SK-N-SH treated with all-trans-retinoic acid at 6 μM for 48 hours (cell line): Measurements from ENCODE around the gene RALB.
"Not testable (repeated sequence)": the region's sequence is repeated elsewhere in the genome, so short reads cannot be mapped to it uniquely, and the experiment has no call there.

Experiments used
- ATAC-seq: fragments of 200-7000 bp; cut with Tn5 transposase; 3 replicates; pipeline ENCODE4 v1.9.1; 2020; ENCODE audit warnings: mild to moderate bottlenecking, moderate library complexity
- ARNTL ChIP-seq: fragments of 450-650 bp; formaldehyde crosslinking; IDR thresholded peaks from 2 replicates; pipeline ENCODE4 v1.5.0; 2020; ENCODE audit warnings: low read depth, mild to moderate bottlenecking, moderate library complexity, borderline replicate concordance
- CSDC2 ChIP-seq: fragments of 250-450 bp; sonication (Bioruptor Pico); IDR thresholded peaks from 2 replicates; pipeline ENCODE4 v1.5.0; 2020; ENCODE audit warnings: mild to moderate bottlenecking, moderate library complexity
- ESRRG ChIP-seq: fragments of 250-450 bp; sonication (Bioruptor Pico); IDR thresholded peaks from 2 replicates; pipeline ENCODE4 v1.6.1; 2021; ENCODE audit warnings: mild to moderate bottlenecking
- GLIS3 ChIP-seq: fragments of 250-450 bp; sonication (Bioruptor Pico); IDR thresholded peaks from 2 replicates; pipeline ENCODE4 v1.5.0; 2020; ENCODE audit warnings: mild to moderate bottlenecking, moderate library complexity
- ISL1 ChIP-seq: fragments of 250-450 bp; sonication (Bioruptor Pico); IDR thresholded peaks from 2 replicates; pipeline ENCODE4 v2.1.2; 2022; ENCODE audit warnings: mild to moderate bottlenecking, moderate library complexity
- OSR1 ChIP-seq: fragments of 250-450 bp; sonication (Bioruptor Pico); IDR thresholded peaks from 2 replicates; pipeline ENCODE4 v1.8.0; 2022; ENCODE audit warnings: moderate library complexity, mild to moderate bottlenecking, inconsistent platforms
- PPARA ChIP-seq: fragments of 250-450 bp; sonication (Bioruptor Pico); IDR thresholded peaks from 2 replicates; pipeline ENCODE4 v1.5.0; 2020; ENCODE audit warnings: mild to moderate bottlenecking, borderline replicate concordance
- RARB ChIP-seq: fragments of 250-450 bp; sonication (Bioruptor Pico); IDR thresholded peaks from 2 replicates; pipeline ENCODE4 v1.8.0; 2021; ENCODE audit warnings: mild to moderate bottlenecking, moderate library complexity
- SNAI2 ChIP-seq: fragments of 250-450 bp; sonication (Bioruptor Pico); IDR thresholded peaks from 2 replicates; pipeline ENCODE4 v1.5.0; 2020; ENCODE audit warnings: mild to moderate bottlenecking, moderate library complexity
- TCF4 ChIP-seq: fragments of 250-450 bp; sonication (Bioruptor Pico); IDR thresholded peaks from 2 replicates; pipeline ENCODE4 v1.8.0; 2021; ENCODE audit warnings: mild to moderate bottlenecking, moderate library complexity, borderline replicate concordance
- TOX ChIP-seq: fragments of 250-450 bp; sonication (Bioruptor Pico); IDR thresholded peaks from 2 replicates; pipeline ENCODE4 v1.8.0; 2021; ENCODE audit warnings: mild to moderate bottlenecking, moderate library complexity, borderline replicate concordance
- ZC3H10 ChIP-seq: fragments of 250-450 bp; sonication (Bioruptor Pico); IDR thresholded peaks from 2 replicates; pipeline ENCODE4 v1.5.1; 2021; ENCODE audit warnings: mild to moderate bottlenecking, moderate library complexity
- ZFP3 ChIP-seq: fragments of 250-450 bp; sonication (Bioruptor Pico); IDR thresholded peaks from 2 replicates; pipeline ENCODE4 v1.5.0; 2020; ENCODE audit warnings: mild to moderate bottlenecking, moderate library complexity
- ZFP30 ChIP-seq: fragments of 450-650 bp; formaldehyde crosslinking; IDR thresholded peaks from 2 replicates; pipeline ENCODE4 v1.5.0; 2022; ENCODE audit warnings: mild to moderate bottlenecking, moderate library complexity
- ZNF565 ChIP-seq: fragments of 450-650 bp; formaldehyde crosslinking; conservative IDR thresholded peaks from 2 replicates; pipeline ENCODE4 v1.5.0; 2020; ENCODE audit warnings: low read depth, mild to moderate bottlenecking, moderate library complexity
- ZNF70 ChIP-seq: fragments of 450-650 bp; formaldehyde crosslinking; IDR thresholded peaks from 2 replicates; pipeline ENCODE4 v1.5.0; 2020; ENCODE audit warnings: mild to moderate bottlenecking, moderate library complexity
- ZNF8 ChIP-seq: fragments of 450-650 bp; formaldehyde crosslinking; IDR thresholded peaks from 2 replicates; pipeline ENCODE4 v1.5.0; 2020; ENCODE audit warnings: mild to moderate bottlenecking, moderate library complexity
- TF ChIP-seq, protein P1 (sequence below): fragments of 250-450 bp; sonication (Bioruptor Pico); IDR thresholded peaks from 2 replicates; pipeline ENCODE4 v1.5.1; 2020; ENCODE audit warnings: low read depth, mild to moderate bottlenecking, moderate library complexity
- TF ChIP-seq, protein P2 (sequence below): fragments of 250-450 bp; sonication (Bioruptor Pico); IDR thresholded peaks from 2 replicates; pipeline ENCODE4 v1.8.0; 2021; ENCODE audit warnings: low read depth, mild to moderate bottlenecking, moderate library complexity, borderline replicate concordance
- TF ChIP-seq, protein P3 (sequence below): fragments of 250-450 bp; sonication (Bioruptor Pico); IDR thresholded peaks from 2 replicates; pipeline ENCODE4 v1.5.1; 2021; ENCODE audit warnings: mild to moderate bottlenecking, moderate library complexity
- TF ChIP-seq, protein P4 (sequence below): fragments of 250-450 bp; sonication (Bioruptor Pico); IDR thresholded peaks from 2 replicates; pipeline ENCODE4 v1.8.0; 2020; ENCODE audit warnings: mild to moderate bottlenecking, moderate library complexity, borderline replicate concordance
- TF ChIP-seq, protein P5 (sequence below): fragments of 250-450 bp; sonication (Bioruptor Pico); IDR thresholded peaks from 2 replicates; pipeline ENCODE4 v1.5.0; 2020; ENCODE audit warnings: mild to moderate bottlenecking, moderate library complexity

RALB gene

DNA sequence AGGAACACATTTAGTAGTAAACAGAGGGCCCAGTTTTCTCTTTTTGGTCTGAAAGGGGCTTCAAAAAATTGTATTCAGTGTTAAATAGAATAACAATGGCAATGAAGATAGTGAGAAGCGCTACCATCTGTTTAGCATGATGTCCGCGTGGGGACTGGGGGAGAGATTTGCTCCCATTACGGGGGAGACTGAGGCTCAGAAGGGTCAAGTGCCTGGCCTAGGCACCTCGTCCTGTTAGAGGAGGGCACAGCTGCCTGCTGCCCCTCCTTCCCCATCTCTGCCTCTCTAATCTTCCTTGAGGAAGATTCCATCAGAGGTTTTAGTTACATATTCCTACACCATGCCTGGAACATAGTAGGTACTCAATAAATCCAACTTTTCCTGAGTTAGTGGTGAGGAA is 19.4 kb upstream of the RALB start:
- TF ChIP-seq ZC3H10 (CRISPR knock-in tag): no peak
- no peak for ATAC-seq

DNA sequence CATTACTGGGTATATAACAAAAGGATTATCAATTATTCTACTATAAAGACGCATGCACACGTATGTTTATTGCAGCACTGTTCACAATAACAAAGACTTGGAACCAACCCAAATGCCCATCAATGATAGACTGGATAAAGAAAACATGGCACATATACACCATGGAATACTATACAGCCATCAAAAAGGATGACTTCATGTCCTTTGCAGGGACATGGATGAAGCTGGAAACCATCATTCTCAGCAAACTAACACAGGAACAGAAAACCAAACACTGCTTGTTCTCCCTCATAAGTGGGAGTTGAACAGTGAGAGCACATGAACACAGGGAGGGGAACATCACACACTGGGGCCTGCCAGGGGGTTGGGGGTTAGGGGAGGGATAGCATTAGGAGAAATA is 17.5 kb upstream of the RALB start:
- ATAC-seq: not testable (repeated sequence)

DNA sequence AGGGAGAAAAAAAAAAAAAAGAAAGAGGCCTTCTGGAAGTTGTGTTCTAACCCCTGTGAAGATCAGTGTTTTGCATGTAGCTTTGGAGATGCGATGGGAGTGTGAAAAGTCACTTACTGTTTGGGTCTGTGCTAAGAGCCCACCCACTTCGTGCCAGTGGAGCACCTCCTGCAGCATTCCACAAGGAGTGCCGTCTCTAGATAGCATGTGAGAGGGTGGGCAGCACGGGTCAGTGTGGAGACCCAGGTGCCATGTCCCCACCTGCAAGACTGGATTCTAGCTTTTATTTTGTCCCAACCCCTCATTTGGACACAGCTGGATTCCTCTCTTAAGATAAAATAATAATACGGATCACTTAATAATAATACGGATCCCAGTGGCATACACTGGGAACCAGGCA is 17.0 kb upstream of the RALB start:
- no peak for ATAC-seq
- TF ChIP-seq ZNF70: no peak
- no peak for TF ChIP-seq ZNF8
- TF ChIP-seq ZC3H10 (CRISPR knock-in tag): no peak
- TF ChIP-seq, protein P1, sequence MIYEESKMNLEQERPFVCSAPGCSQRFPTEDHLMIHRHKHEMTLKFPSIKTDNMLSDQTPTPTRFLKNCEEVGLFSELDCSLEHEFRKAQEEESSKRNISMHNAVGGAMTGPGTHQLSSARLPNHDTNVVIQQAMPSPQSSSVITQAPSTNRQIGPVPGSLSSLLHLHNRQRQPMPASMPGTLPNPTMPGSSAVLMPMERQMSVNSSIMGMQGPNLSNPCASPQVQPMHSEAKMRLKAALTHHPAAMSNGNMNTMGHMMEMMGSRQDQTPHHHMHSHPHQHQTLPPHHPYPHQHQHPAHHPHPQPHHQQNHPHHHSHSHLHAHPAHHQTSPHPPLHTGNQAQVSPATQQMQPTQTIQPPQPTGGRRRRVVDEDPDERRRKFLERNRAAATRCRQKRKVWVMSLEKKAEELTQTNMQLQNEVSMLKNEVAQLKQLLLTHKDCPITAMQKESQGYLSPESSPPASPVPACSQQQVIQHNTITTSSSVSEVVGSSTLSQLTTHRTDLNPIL (CRISPR knock-in tag): no peak
- no peak for TF ChIP-seq ARNTL (CRISPR knock-in tag)
- TF ChIP-seq OSR1 (CRISPR knock-in tag): no peak
- no peak for TF ChIP-seq ZNF565 (CRISPR knock-in tag)
- TF ChIP-seq TOX (CRISPR knock-in tag): no peak
- TF ChIP-seq, protein P2, sequence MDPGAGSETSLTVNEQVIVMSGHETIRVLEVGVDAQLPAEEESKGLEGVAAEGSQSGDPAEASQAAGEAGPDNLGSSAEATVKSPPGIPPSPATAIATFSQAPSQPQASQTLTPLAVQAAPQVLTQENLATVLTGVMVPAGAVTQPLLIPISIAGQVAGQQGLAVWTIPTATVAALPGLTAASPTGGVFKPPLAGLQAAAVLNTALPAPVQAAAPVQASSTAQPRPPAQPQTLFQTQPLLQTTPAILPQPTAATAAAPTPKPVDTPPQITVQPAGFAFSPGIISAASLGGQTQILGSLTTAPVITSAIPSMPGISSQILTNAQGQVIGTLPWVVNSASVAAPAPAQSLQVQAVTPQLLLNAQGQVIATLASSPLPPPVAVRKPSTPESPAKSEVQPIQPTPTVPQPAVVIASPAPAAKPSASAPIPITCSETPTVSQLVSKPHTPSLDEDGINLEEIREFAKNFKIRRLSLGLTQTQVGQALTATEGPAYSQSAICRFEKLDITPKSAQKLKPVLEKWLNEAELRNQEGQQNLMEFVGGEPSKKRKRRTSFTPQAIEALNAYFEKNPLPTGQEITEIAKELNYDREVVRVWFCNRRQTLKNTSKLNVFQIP (CRISPR knock-in tag): no peak
- no peak for TF ChIP-seq CSDC2 (CRISPR knock-in tag)
- no peak for TF ChIP-seq ISL1 (CRISPR knock-in tag)
- TF ChIP-seq, protein P3, sequence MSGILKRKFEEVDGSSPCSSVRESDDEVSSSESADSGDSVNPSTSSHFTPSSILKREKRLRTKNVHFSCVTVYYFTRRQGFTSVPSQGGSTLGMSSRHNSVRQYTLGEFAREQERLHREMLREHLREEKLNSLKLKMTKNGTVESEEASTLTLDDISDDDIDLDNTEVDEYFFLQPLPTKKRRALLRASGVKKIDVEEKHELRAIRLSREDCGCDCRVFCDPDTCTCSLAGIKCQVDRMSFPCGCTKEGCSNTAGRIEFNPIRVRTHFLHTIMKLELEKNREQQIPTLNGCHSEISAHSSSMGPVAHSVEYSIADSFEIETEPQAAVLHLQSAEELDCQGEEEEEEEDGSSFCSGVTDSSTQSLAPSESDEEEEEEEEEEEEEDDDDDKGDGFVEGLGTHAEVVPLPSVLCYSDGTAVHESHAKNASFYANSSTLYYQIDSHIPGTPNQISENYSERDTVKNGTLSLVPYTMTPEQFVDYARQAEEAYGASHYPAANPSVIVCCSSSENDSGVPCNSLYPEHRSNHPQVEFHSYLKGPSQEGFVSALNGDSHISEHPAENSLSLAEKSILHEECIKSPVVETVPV (CRISPR knock-in tag): no peak
- TF ChIP-seq, protein P4, sequence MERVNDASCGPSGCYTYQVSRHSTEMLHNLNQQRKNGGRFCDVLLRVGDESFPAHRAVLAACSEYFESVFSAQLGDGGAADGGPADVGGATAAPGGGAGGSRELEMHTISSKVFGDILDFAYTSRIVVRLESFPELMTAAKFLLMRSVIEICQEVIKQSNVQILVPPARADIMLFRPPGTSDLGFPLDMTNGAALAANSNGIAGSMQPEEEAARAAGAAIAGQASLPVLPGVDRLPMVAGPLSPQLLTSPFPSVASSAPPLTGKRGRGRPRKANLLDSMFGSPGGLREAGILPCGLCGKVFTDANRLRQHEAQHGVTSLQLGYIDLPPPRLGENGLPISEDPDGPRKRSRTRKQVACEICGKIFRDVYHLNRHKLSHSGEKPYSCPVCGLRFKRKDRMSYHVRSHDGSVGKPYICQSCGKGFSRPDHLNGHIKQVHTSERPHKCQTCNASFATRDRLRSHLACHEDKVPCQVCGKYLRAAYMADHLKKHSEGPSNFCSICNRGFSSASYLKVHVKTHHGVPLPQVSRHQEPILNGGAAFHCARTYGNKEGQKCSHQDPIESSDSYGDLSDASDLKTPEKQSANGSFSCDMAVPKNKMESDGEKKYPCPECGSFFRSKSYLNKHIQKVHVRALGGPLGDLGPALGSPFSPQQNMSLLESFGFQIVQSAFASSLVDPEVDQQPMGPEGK (CRISPR knock-in tag): no peak
- TF ChIP-seq RARB (CRISPR knock-in tag): no peak
- TF ChIP-seq, protein P5, sequence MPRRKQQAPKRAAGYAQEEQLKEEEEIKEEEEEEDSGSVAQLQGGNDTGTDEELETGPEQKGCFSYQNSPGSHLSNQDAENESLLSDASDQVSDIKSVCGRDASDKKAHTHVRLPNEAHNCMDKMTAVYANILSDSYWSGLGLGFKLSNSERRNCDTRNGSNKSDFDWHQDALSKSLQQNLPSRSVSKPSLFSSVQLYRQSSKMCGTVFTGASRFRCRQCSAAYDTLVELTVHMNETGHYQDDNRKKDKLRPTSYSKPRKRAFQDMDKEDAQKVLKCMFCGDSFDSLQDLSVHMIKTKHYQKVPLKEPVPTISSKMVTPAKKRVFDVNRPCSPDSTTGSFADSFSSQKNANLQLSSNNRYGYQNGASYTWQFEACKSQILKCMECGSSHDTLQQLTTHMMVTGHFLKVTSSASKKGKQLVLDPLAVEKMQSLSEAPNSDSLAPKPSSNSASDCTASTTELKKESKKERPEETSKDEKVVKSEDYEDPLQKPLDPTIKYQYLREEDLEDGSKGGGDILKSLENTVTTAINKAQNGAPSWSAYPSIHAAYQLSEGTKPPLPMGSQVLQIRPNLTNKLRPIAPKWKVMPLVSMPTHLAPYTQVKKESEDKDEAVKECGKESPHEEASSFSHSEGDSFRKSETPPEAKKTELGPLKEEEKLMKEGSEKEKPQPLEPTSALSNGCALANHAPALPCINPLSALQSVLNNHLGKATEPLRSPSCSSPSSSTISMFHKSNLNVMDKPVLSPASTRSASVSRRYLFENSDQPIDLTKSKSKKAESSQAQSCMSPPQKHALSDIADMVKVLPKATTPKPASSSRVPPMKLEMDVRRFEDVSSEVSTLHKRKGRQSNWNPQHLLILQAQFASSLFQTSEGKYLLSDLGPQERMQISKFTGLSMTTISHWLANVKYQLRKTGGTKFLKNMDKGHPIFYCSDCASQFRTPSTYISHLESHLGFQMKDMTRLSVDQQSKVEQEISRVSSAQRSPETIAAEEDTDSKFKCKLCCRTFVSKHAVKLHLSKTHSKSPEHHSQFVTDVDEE (CRISPR knock-in tag): no peak
- TF ChIP-seq ZFP30 (CRISPR knock-in tag): no peak
- TF ChIP-seq PPARA (CRISPR knock-in tag): no peak
- no peak for TF ChIP-seq SNAI2
- TF ChIP-seq ESRRG: no peak
- TF ChIP-seq ZFP3 (CRISPR knock-in tag): no peak

DNA sequence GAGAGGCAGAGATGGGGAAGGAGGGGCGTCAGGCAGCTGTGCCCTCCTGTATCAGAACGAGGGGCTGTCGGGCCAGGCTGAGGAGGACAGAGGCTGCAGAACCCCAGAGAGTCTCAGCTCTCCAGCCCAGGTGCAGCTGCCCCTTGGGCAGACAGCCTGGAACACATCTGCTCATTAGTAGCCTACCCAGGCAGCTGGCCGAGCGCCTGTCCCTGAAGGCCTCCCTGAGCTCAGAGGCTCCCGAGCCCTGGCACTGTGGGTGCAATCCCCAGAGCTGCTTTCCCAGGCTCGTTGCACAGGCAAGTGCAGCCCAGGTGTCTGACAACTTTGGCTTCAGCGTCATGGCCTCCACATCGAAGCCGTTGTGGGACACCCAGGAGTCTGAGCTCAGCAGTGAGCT is 16.3 kb upstream of the RALB start:
- no peak for TF ChIP-seq ISL1 (CRISPR knock-in tag)
- TF ChIP-seq ZNF565 (CRISPR knock-in tag): no peak
- TF ChIP-seq, protein P5 (CRISPR knock-in tag): no peak
- no peak for TF ChIP-seq TCF4 (CRISPR knock-in tag)
- no peak for TF ChIP-seq GLIS3 (CRISPR knock-in tag)
- no peak for TF ChIP-seq ZNF8
- TF ChIP-seq RARB (CRISPR knock-in tag): no peak
- TF ChIP-seq OSR1 (CRISPR knock-in tag): no peak
- no peak for ATAC-seq
